ENCODE measurements around the gene SATB1.

GRCh38 chr3:18334837-18335601, 90.1 kb downstream of the SATB1 start:
- TF ChIP-seq CTCF (conservative IDR thresholded peaks at IDR 0.05; ENCODE audit: low read depth, low read length) (no peak), EZH2 (IDR thresholded peaks at IDR 0.05; ENCODE audit: low read length, unreplicated experiment) (no peak)
